ENCODE measurements around the gene NABP2. TPM values are rescaled to one million over a fixed set of nuclear protein-coding genes. Genes with fewer than 3 reads are reported as not detected.
A peak's percentile ranks its signal among the peaks of the same experiment; 100 is the strongest.

Gene NABP2
- 77.9 and 78.2 TPM in 2 replicates for total RNA-seq (2014; rRNA removed; shearing (Covaris generic))

DNA sequence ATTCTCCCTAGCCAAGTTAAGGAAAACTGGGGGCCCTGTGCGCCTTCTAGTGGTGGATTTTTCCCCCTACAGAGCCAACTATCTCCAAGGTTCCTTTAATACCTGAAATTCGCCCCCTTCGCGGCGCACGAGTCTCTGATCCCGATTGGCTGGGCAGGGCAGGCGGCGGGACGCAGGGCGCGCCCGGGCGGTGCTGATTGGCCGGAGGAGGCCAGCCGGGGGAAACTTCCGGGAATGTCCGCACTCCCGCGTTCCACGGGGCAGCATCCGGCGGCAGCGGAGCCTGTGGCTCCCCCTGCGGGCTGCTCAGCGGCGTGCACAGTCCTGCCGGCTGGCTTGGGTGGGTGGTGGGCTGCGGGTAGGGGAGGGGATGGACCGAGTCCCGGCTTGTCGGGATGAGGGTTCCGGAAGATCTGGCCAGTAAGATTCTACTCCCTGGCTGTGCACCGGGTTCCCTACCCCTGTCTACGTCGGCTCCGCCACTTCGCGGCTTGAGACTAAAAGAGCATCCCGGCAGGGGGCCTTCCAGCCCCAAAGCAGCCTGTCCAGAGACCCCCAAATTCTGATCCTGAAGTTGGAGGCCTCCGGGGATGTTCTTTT lies at the start of gene NABP2:
Gene NABP2, plus strand, starts transcription at position 241 of the 600 bp plus-strand sequence. CDS start 515 bp downstream, outside the sequence.
- peak; percentile 99 for DNase-seq (ENCODE audit: low read depth)

DNA sequence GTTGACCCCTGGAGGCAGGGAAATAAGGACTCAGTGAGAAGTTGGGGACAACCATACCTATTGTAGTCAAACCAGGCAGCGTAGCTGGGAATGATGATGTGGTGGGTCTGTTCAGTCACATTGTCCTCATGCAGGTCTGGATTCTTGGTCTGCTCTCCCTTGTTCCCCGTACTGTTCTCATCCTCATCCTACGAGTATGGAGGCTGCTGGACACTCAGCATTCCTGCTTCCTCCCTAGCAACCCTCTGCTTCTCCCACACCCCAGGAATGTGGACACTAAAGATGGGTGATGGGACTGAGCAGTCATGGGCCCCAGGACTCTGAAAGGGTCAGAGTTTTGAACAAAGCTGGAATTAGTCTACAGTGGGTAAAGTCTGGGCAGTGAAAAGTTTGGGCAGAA lies 45.8 kb upstream of the NABP2 start:
- no peak for DNase-seq (ENCODE audit: low read depth)

- DNase-seq (ENCODE audit: low read depth) = no peak
Observed at GRCh38 chr12:56186957-56187356, 37.2 kb upstream of the NABP2 start.

DNA sequence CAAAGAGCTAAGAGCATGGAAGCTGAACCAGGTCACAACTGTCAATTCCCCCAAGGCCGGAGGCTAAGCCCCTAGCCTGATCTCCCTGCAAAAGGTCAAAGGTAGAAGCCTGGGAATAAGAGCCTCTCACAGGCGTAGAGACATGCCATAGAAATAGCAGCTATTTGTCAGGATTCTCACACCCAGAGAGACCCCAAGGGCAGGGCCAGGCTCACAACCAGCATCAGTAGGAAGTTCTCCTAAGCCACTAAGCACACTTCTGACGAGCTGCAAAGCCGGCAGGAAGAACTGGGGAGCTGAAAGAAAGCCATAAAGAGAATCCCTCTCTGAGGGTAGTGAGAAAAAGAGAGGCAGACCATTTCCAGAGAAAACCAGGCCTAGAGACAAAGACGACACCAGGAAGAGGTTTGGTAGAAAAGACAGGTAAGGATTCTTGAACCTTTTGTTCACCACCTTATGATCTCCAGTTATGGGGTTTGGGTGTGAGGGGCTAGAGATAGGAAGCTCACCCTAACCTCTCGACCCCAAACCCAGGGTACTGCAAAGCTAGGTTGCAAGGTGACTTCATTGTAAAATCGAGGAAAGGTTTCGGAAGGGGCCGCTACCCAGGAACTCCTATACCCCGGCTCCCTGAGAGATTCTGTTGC lies 35.9 kb upstream of the NABP2 start:
- DNase-seq (ENCODE audit: low read depth) = no peak

GRCh38 chr12:56188778-56189098 lies 35.4 kb upstream of the NABP2 start:
- no peak for DNase-seq (ENCODE audit: low read depth)

GRCh38 chr12:56189099-56189917 lies 34.8 kb upstream of the NABP2 start, which contains the start of gene SMARCC2:
TSS of gene SMARCC2 (minus strand) at chr12:56189483. CDS start at chr12:56189461, 22 bp downstream.
- DNase-seq (ENCODE audit: low read depth) = peak; percentile 93

GRCh38 chr12:56189918-56190694 lies 34.0 kb upstream of the NABP2 start:
- peak; percentile 94 for DNase-seq (ENCODE audit: low read depth)

- no peak for DNase-seq (ENCODE audit: low read depth)
Observed at GRCh38 chr12:56190695-56191155, 33.4 kb upstream of the NABP2 start.

GRCh38 chr12:56192582-56192981 lies 31.6 kb upstream of the NABP2 start:
- no peak for DNase-seq (ENCODE audit: low read depth)

DNA sequence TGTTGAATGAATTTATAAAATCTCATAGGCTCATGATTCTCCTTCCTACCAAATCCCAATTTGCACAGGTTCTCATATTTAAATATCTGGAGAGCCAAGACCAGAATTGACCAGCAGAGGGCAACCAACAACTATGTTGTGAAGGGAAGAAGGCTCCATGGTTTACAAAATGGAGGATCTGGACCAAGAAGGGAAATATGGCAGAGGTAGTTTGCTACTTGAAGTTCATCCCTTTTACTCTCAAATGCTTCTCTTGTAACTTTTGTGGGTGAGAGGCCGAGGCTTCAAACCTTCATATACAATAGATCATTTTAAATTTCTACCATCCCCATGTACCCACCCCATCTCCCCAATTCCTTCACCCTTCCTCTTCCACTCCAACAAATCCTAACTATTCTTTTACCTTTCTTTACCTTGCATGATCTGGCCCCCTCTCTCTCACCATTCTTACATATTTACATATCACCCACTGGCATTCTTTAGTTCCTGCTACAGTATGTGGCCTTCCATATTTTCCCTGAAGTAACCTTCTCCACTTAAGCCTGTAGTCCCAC lies 31.0 kb upstream of the NABP2 start:
- DNase-seq (ENCODE audit: low read depth) = peak; percentile 78

GRCh38 chr12:56196818-56197550 lies 27.2 kb upstream of the NABP2 start:
- peak; percentile 85 for DNase-seq (ENCODE audit: low read depth)

GRCh38 chr12:56197921-56198635 lies 26.1 kb upstream of the NABP2 start:
- no peak for DNase-seq (ENCODE audit: low read depth)

DNA sequence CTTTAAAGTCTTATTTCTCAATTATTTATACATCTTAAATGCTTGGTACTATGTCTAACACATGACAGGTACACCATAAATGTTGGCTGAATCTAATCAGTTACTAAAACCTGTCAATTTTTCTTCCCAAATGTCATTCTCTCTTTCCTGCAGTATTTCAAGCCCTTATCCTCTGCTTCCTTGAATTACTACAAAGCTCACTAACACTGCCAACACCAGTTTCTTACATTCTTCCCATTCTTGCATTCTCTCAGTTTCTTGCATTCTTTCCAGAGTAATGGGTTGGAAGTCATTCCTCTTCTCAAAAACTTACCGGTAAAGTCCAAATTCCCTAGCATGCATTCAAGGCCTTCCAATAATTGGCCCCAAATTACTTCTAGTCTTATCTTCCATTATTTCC lies 25.3 kb upstream of the NABP2 start:
- DNase-seq (ENCODE audit: low read depth) = no peak

DNA sequence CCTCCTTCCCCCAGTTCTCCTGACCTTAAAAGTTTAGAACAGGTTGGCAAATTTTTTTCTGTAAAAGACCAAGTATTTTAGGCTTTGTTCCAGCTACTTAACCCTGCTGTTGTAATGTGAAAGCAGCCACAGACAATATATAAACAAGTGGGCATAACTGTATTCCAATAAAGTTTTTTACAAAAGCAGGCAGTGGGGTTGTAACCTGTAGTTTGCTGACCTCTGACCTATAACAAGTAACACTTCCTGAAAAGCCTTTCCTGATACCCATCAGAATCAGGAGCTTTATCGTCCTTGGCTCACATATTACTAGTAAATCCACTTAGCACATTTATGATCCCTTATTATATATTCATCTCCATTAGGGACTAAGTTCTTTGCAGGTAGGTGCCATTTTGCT lies 21.8 kb upstream of the NABP2 start:
- DNase-seq (ENCODE audit: low read depth) = no peak

- DNase-seq (ENCODE audit: low read depth) = no peak
Observed at GRCh38 chr12:56202838-56203237, 21.3 kb upstream of the NABP2 start.

DNA sequence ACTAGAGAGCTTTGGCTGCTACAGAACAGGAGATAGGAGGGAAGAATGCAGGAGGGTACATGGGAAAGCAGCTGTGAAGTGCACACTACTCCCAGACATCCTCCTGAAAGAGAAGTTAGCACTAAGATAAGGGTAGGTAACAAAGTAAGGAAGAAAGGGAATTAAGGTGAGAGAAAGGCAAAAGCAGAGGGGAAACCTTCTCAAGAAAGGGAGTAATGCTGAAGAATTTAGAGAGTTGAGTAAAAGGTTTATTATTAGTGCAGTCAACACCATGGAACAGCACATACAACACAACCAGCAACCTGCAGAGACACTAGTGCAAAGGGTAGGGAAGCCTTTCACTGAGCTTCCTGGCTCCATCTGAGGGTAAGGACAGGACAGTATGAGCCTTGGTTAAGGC lies 19.9 kb upstream of the NABP2 start:
- DNase-seq (ENCODE audit: low read depth) = no peak

GRCh38 chr12:56205445-56205844 lies 18.7 kb upstream of the NABP2 start:
- no peak for DNase-seq (ENCODE audit: low read depth)

GRCh38 chr12:56206452-56207166 lies 17.5 kb upstream of the NABP2 start:
- peak; percentile 56 for DNase-seq (ENCODE audit: low read depth)

DNA sequence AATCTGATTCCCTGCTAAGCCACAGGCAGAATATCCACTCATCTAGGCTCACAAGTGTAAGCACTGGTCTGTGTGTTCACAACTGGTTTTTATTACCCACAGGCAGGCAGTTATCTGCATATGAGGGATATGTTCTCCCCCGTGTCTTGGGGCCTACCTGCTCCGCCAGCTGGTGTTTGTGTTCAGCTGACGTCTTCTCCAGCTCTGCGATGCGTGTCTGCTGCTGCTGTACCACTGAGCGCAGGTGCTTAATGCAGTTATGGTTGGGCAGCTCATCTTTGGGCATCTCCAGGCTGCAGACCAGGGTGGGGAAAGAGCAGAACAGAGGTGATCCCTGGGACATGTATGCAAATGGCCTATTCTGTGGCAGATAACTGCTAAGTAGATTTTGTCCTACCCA lies 16.1 kb upstream of the NABP2 start:
- DNase-seq (ENCODE audit: low read depth) = no peak

- no peak for DNase-seq (ENCODE audit: low read depth)
Observed at GRCh38 chr12:56212361-56212760, 11.8 kb upstream of the NABP2 start.
